ENCODE results near the gene GOLGA6B.
"Not testable (repeated sequence)": the region's sequence is repeated elsewhere in the genome, so short reads cannot be mapped to it uniquely, and the experiment has no call there.

DNA sequence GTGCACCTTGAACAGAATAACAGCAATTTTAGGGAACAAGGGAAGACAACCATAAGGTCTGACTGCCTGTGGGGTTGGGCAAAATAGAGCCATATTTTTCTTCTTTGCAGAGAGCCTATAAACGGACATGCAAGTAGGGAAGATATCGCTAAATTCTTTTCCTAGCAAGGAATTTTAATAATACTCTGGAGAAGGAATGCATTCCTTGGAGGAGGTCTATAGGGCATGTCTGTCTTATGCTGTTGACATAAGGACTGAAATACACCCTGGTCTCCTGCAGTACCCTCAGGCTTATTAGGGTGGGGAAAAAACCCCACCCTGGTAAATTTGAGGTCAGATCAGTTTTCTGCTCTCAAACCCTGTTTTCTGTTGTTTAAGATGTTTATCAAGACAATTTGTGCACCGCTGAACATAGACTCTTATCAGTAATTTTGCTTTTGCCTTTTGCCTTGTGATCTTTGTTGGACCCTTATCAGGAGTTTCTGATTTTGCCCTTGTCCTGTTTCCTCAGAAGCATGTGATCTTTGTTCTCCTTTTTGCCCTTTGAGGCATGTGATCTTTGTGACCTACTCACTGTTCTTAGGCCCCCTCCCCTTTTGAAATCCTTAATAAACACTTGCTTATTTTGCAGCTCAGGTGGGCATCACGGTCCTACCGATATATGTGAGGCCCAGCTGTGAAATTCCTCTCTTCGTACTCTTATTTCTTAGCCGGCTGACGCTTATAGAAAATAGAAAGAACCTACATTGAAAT is 54.2 kb downstream of the GOLGA6B start:
- TF ChIP-seq, protein P1, sequence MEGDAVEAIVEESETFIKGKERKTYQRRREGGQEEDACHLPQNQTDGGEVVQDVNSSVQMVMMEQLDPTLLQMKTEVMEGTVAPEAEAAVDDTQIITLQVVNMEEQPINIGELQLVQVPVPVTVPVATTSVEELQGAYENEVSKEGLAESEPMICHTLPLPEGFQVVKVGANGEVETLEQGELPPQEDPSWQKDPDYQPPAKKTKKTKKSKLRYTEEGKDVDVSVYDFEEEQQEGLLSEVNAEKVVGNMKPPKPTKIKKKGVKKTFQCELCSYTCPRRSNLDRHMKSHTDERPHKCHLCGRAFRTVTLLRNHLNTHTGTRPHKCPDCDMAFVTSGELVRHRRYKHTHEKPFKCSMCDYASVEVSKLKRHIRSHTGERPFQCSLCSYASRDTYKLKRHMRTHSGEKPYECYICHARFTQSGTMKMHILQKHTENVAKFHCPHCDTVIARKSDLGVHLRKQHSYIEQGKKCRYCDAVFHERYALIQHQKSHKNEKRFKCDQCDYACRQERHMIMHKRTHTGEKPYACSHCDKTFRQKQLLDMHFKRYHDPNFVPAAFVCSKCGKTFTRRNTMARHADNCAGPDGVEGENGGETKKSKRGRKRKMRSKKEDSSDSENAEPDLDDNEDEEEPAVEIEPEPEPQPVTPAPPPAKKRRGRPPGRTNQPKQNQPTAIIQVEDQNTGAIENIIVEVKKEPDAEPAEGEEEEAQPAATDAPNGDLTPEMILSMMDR (IDR thresholded peaks at IDR 0.05), result not testable (repeated sequence)
- TF ChIP-seq POLR2AphosphoS5 (IDR thresholded peaks at IDR 0.05; ENCODE audit: low read depth, low read length); RAD21 (IDR thresholded peaks at IDR 0.05; ENCODE audit: low read length); TAF1 (IDR thresholded peaks at IDR 0.05; ENCODE audit: borderline replicate concordance, low read depth, low read length); ZBTB33 (IDR thresholded peaks at IDR 0.05; ENCODE audit: borderline replicate concordance, low read depth); GATA2 (CRISPR knock-in tag; IDR thresholded peaks at IDR 0.05); TCF12 (IDR thresholded peaks at IDR 0.05); EP300 (IDR thresholded peaks at IDR 0.05; ENCODE audit: borderline replicate concordance in 1 of 2, low read depth in 1 of 2, low read length in 1 of 2); USF2 (IDR thresholded peaks at IDR 0.05; ENCODE audit: borderline replicate concordance, low read depth, low read length); MXI1 (IDR thresholded peaks at IDR 0.05; ENCODE audit: low read depth, low read length); REST (IDR thresholded peaks at IDR 0.05; ENCODE audit: low read depth, low read length); MAX (IDR thresholded peaks at IDR 0.05; ENCODE audit: low read depth); RXRA (IDR thresholded peaks at IDR 0.05; ENCODE audit: borderline replicate concordance, low read depth): not testable (repeated sequence)

Data from SK-N-SH (cell line).